Stimulated activated CD4-positive, alpha-beta T cell treated with anti-CD3 and anti-CD28 coated beads, Interleukin-2, amount 100 ng/mL, for 24 hours (primary cell): ENCODE data around the gene C3.

Source experiments
- DNase-seq, 2 donors: peaks; one replicate each; pipeline ENCODE4 v3.0.0-alpha.2; 2020

C3 gene

GRCh38 chr19:6730153-6730804, 9.8 kb upstream of the C3 start:
- DNase-seq = peak; percentile 57 to 66

GRCh38 chr19:6729573-6730152, 9.2 kb upstream of the C3 start:
- no peak for DNase-seq

- no peak for DNase-seq
Observed at GRCh38 chr19:6728346-6728745, 7.9 kb upstream of the C3 start.

- DNase-seq = no peak
Observed at GRCh38 chr19:6725513-6726231, 5.2 kb upstream of the C3 start.

- DNase-seq = no peak
Observed at GRCh38 chr19:6724631-6725492, 4.4 kb upstream of the C3 start.

GRCh38 chr19:6723738-6724137, 3.3 kb upstream of the C3 start:
- no peak for DNase-seq

- no peak for DNase-seq
Observed at GRCh38 chr19:6723108-6723618, 2.7 kb upstream of the C3 start.

- no peak for DNase-seq
Observed at GRCh38 chr19:6721773-6722172, 1.3 kb upstream of the C3 start.

- DNase-seq = no peak
Observed at GRCh38 chr19:6721138-6721474, 656 bp upstream of the C3 start.

- no peak for DNase-seq
Observed at GRCh38 chr19:6719992-6720368, 470 bp downstream of the C3 start.

GRCh38 chr19:6719540-6719861, 949 bp downstream of the C3 start:
- no peak for DNase-seq

GRCh38 chr19:6718741-6719539, 1.5 kb downstream of the C3 start:
- DNase-seq = peak; percentile 30 to 36

- no peak for DNase-seq
Observed at GRCh38 chr19:6718111-6718740, 2.2 kb downstream of the C3 start.

- no peak for DNase-seq
Observed at GRCh38 chr19:6717441-6717971, 2.9 kb downstream of the C3 start.

GRCh38 chr19:6717036-6717435, 3.4 kb downstream of the C3 start:
- no peak for DNase-seq

GRCh38 chr19:6716610-6716970, 3.9 kb downstream of the C3 start:
- no peak for DNase-seq

GRCh38 chr19:6714749-6715555, 5.5 kb downstream of the C3 start:
- DNase-seq = no peak

GRCh38 chr19:6713773-6714692, 6.4 kb downstream of the C3 start:
- no peak for DNase-seq

GRCh38 chr19:6712692-6713670, 7.5 kb downstream of the C3 start:
- no peak for DNase-seq
